OCI-LY7 (cell line): ENCODE results near the gene PRIM2. TPM values are rescaled to one million over a fixed set of nuclear protein-coding genes. Genes with fewer than 3 reads are reported as not detected.
"Not testable (repeated sequence)": the region's sequence is repeated elsewhere in the genome, so short reads cannot be mapped to it uniquely, and the experiment has no call there.

Experiments
- BruUV-seq: library from RNA; stranded (reverse); fragments of 400-500 nt; replicated peaks from 2 replicates; lab custom pipeline; 2021; lab: Mats Ljungman, UMichigan
- CTCF ChIA-PET: fragments of 300-600 bp; sonication (Branson Sonifier 250); formaldehyde crosslinking; loops from one replicate; lab custom pipeline; 2022; ENCODE audit warnings: antibody characterized with exemption; ENCODE audit not compliant: unreplicated experiment; lab: Charles Lee
- POLR2A ChIA-PET: fragments of 300-600 bp; sonication (Branson Sonifier 250); formaldehyde crosslinking; loops from one replicate; lab custom pipeline; 2022; ENCODE audit warnings: antibody characterized with exemption; lab: Charles Lee
- DNase-seq: peaks from one replicate; pipeline ENCODE4 v3.0.0-alpha.2; 2015; ENCODE audit warnings: low spot score
- H2AFZ ChIP-seq: fragments of 200-600 bp; sonication (generic), shearing (Covaris generic); 2 replicates; pipeline ENCODE4 v1.6.1; 2014; ENCODE audit warnings: mild to moderate bottlenecking, antibody characterized with exemption, low read length, moderate library complexity
- H3K27ac ChIP-seq: fragments of 200-600 bp; sonication (generic); 2 replicates; pipeline ENCODE4 v1.5.1; 2014; ENCODE audit warnings: mixed run types, low read depth, mild to moderate bottlenecking, moderate library complexity, low read length, inconsistent platforms; ENCODE audit not compliant: poor library complexity, severe bottlenecking
- H3K36me3 ChIP-seq: fragments of 200-600 bp; sonication (generic); 2 replicates; pipeline ENCODE4 v1.6.1; 2014; ENCODE audit warnings: mild to moderate bottlenecking, antibody characterized with exemption, low read length, moderate library complexity, mixed read lengths; ENCODE audit not compliant: insufficient read depth
- H3K4me1 ChIP-seq: fragments of 200-600 bp; sonication (generic); 2 replicates; pipeline ENCODE4 v1.5.1; 2014; ENCODE audit warnings: mild to moderate bottlenecking, low read length; ENCODE audit not compliant: insufficient read depth, poor library complexity, severe bottlenecking
- H3K4me2 ChIP-seq: fragments of 200-600 bp; sonication (generic); 2 replicates; pipeline ENCODE4 v1.6.1; 2014; ENCODE audit warnings: mild to moderate bottlenecking, low read length
- H3K4me3 ChIP-seq: fragments of 200-600 bp; sonication (generic); 2 replicates; pipeline ENCODE4 v1.5.1; 2014; ENCODE audit warnings: mild to moderate bottlenecking, low read depth, low read length; ENCODE audit not compliant: poor library complexity, severe bottlenecking
- H3K79me2 ChIP-seq: fragments of 200-600 bp; sonication (generic); 2 replicates; pipeline ENCODE4 v1.6.1; 2016; ENCODE audit warnings: low read depth, mild to moderate bottlenecking, low read length, moderate library complexity, mixed read lengths; ENCODE audit not compliant: insufficient read depth
- H3K9me2 ChIP-seq: fragments of 200-600 bp; sonication (generic); 2 replicates; pipeline ENCODE4 v1.6.1; 2016; ENCODE audit warnings: mild to moderate bottlenecking, low read length, mixed read lengths; ENCODE audit not compliant: insufficient read depth
- H3K9me3 ChIP-seq: fragments of 200-600 bp; sonication (generic); 2 replicates; pipeline ENCODE4 v1.6.1; 2014; ENCODE audit warnings: mild to moderate bottlenecking, mixed run types, low read length, mixed read lengths
- H4K20me1 ChIP-seq: fragments of 200-600 bp; sonication (generic); 2 replicates; pipeline ENCODE4 v1.6.1; 2014; ENCODE audit warnings: mild to moderate bottlenecking, antibody characterized with exemption, low read length, moderate library complexity, mixed read lengths; ENCODE audit not compliant: insufficient read depth
- CTCF ChIP-seq: fragments of 200-600 bp; sonication (generic); conservative IDR thresholded peaks from 2 replicates; pipeline ENCODE4 v1.5.1; 2014; ENCODE audit warnings: mild to moderate bottlenecking, antibody characterized with exemption, low read length, moderate library complexity, mixed read lengths
- intact Hi-C: fragments of 100-400 bp; cut with micrococcal nuclease; formaldehyde crosslinking; loops from one replicate; pipeline ENCODE4 v1.10.0; 2022; ENCODE audit not compliant: unreplicated experiment
- total RNA-seq, 2 experiments: library from RNA; depleted of rRNA in 1 of 2; stranded (reverse); fragments of >200 nt in 1 of 2; shearing (Covaris generic) in 1 of 2; gene quantifications; 2 replicates each; pipeline ENCODE4 v1.2.3, GENCODE V29; 2014 to 2022

Gene PRIM2
- total RNA-seq, 2 experiments from 2014 or later: 28.6 to 41.4 TPM

- CTCF ChIA-PET: not testable (repeated sequence)
Measured at GRCh38 chr6:57459781-57460180, 142.4 kb downstream of the PRIM2 start.

GRCh38 chr6:57461022-57461421 lies 143.6 kb downstream of the PRIM2 start:
- H3K79me2 ChIP-seq, BruUV-seq, H2AFZ ChIP-seq, intact Hi-C loops, H3K27ac ChIP-seq, DNase-seq, CTCF ChIA-PET, H3K4me3 ChIP-seq, H3K9me3 ChIP-seq, H3K4me2 ChIP-seq, H4K20me1 ChIP-seq, H3K9me2 ChIP-seq, H3K36me3 ChIP-seq, H3K4me1 ChIP-seq: not testable (repeated sequence)
- POLR2A ChIA-PET: interaction anchor here (0.7 kb wide), 1 partner anchor 10 kb away, joined by 3 read pairs; no protein-coding TSS in a partner anchor

More at GRCh38 chr6:57459781-57460180, 142.4 kb downstream of the PRIM2 start:
- H3K36me3 ChIP-seq, intact Hi-C loops, DNase-seq, H3K9me3 ChIP-seq, H3K27ac ChIP-seq, H3K4me1 ChIP-seq, H3K79me2 ChIP-seq, H3K4me2 ChIP-seq, H3K4me3 ChIP-seq, H4K20me1 ChIP-seq, H2AFZ ChIP-seq, BruUV-seq, H3K9me2 ChIP-seq: not testable (repeated sequence)
- POLR2A ChIA-PET: interaction anchor here (0.9 kb wide), 1 partner anchor 405 kb away, joined by 4 read pairs; no protein-coding TSS in a partner anchor
- 0 out of 2 replicates have a peak, but pooled peaks have one; percentile 22 for TF ChIP-seq CTCF

DNA sequence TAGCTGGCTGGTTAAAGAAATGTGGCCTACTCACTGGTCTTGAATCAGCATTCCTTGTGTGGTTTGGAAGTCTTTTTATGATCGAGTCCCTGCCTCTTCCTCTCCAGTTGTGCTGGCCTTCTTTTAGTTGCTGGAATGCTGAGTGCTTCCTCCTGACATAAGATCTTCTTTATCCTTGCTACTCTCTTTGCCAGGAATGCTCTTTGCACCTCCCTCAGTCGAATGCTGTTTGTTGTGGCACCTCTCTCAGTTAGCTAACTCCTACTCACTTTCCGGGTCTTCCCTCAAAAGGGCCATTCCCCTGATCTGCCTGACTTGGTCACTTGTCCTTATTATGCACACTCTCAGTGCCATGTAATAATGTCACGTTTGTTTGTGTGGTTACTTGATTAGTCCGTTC lies 146.4 kb downstream of the PRIM2 start:
- DNase-seq, intact Hi-C loops, H3K4me3 ChIP-seq, H3K4me1 ChIP-seq, H3K9me3 ChIP-seq, H3K36me3 ChIP-seq, H4K20me1 ChIP-seq, CTCF ChIA-PET, H3K4me2 ChIP-seq, POLR2A ChIA-PET, BruUV-seq, H3K9me2 ChIP-seq, H3K27ac ChIP-seq, H3K79me2 ChIP-seq, H2AFZ ChIP-seq: not testable (repeated sequence)

- DNase-seq, H3K4me3 ChIP-seq, H3K9me2 ChIP-seq, intact Hi-C loops, H3K36me3 ChIP-seq, BruUV-seq, H3K27ac ChIP-seq, H2AFZ ChIP-seq, H3K9me3 ChIP-seq, CTCF ChIA-PET, H3K4me2 ChIP-seq, H4K20me1 ChIP-seq, H3K79me2 ChIP-seq, H3K4me1 ChIP-seq: not testable (repeated sequence)
- POLR2A ChIA-PET: interaction anchor here (0.6 kb wide), 1 partner anchor 8 kb away, joined by 5 read pairs; no protein-coding TSS in a partner anchor
Measured at GRCh38 chr6:57465968-57466367, 148.5 kb downstream of the PRIM2 start.
